Endometrial microvascular endothelial cells (primary cell): ENCODE measurements around the gene ZNF487. TPM values are rescaled to one million over a fixed set of nuclear protein-coding genes. Genes with fewer than 3 reads are reported as not detected.
"Not testable (repeated sequence)": the region's sequence is repeated elsewhere in the genome, so short reads cannot be mapped to it uniquely, and the experiment has no call there.

Experiments used
- in situ Hi-C: cut with HindIII; loops from 2 replicates; pipeline ENCODE4 v1.10.0; 2017; ENCODE audit warnings: low sequenced_read_pairs, low pct_unique_long_range_greater_than_20kb; ENCODE audit errors: inconsistent ontology term
- total RNA-seq: library from RNA; depleted of rRNA; stranded (reverse); fragments of >200 nt; gene quantifications from one replicate; pipeline ENCODE4 v1.2.3, GENCODE V29; 2015; ENCODE audit errors: inconsistent ontology term

The ZNF487 gene
- total RNA-seq, 1 donor from 2014 or later: 0.09 TPM

- in situ Hi-C loops: no loop called here
Measured at GRCh38 chr10:43424416-43424815, 12.5 kb upstream of the ZNF487 start.

- in situ Hi-C loops: not testable (repeated sequence)
Measured at GRCh38 chr10:43426476-43426875, 10.4 kb upstream of the ZNF487 start.

GRCh38 chr10:43427166-43427825 lies 9.6 kb upstream of the ZNF487 start:
- in situ Hi-C loops: no loop called here

- in situ Hi-C loops: no loop called here
Measured at GRCh38 chr10:43430926-43431663, 5.8 kb upstream of the ZNF487 start.

- in situ Hi-C loops: no loop called here
Measured at GRCh38 chr10:43437141-43437870, 395 bp downstream of the ZNF487 start.

- in situ Hi-C loops: no loop called here
Measured at GRCh38 chr10:43440463-43441134, 3.7 kb downstream of the ZNF487 start.

- in situ Hi-C loops: no loop called here
Measured at GRCh38 chr10:43444323-43444722, 7.4 kb downstream of the ZNF487 start.

- in situ Hi-C loops: no loop called here
Measured at GRCh38 chr10:43444897-43445466, 8.1 kb downstream of the ZNF487 start.

- in situ Hi-C loops: not testable (repeated sequence)
Measured at GRCh38 chr10:43446219-43447017, 9.5 kb downstream of the ZNF487 start.

- in situ Hi-C loops: no loop called here
Measured at GRCh38 chr10:43448742-43449141, 11.8 kb downstream of the ZNF487 start.

- in situ Hi-C loops: no loop called here
Measured at GRCh38 chr10:43452356-43452914, 15.5 kb downstream of the ZNF487 start.

GRCh38 chr10:43453266-43453831 lies 16.4 kb downstream of the ZNF487 start:
- in situ Hi-C loops: no loop called here

GRCh38 chr10:43454025-43454424 lies 17.1 kb downstream of the ZNF487 start:
- in situ Hi-C loops: not testable (repeated sequence)

- in situ Hi-C loops: not testable (repeated sequence)
Measured at GRCh38 chr10:43456561-43456960, 19.6 kb downstream of the ZNF487 start.

GRCh38 chr10:43458227-43458626 lies 21.3 kb downstream of the ZNF487 start:
- in situ Hi-C loops: no loop called here

- in situ Hi-C loops: no loop called here
Measured at GRCh38 chr10:43461950-43462349, 25.0 kb downstream of the ZNF487 start.

- in situ Hi-C loops: not testable (repeated sequence)
Measured at GRCh38 chr10:43465086-43465735, 28.3 kb downstream of the ZNF487 start.
